GM12878 (cell line): ENCODE results near the gene SAMSN1. TPM values are rescaled to one million over a fixed set of nuclear protein-coding genes. Genes with fewer than 3 reads are reported as not detected.

Source experiments
- BHLHE40 ChIP-seq, 2 experiments: fragments of 450-650 bp in 1 of 2; IDR thresholded peaks; 2 replicates each; pipeline ENCODE4 v1.6.1; 2011 to 2017; ENCODE audit warnings: low read depth in 2 of 2, borderline replicate concordance in 1 of 2, improper control_type of control experiment in 1 of 2, low read length in 1 of 2, mild to moderate bottlenecking in 1 of 2
- BRCA1 ChIP-seq: IDR thresholded peaks from 2 replicates; pipeline ENCODE4 v1.6.1; 2011; ENCODE audit warnings: low read depth, low read length, improper control_type of control experiment
- CUX1 ChIP-seq: IDR thresholded peaks from 2 replicates; pipeline ENCODE4 v1.6.1; 2012; ENCODE audit warnings: improper control_type of control experiment, low read depth, low read length; ENCODE audit not compliant: insufficient replicate concordance
- IKZF2 ChIP-seq, 2 experiments: fragments of 450-650 bp; IDR thresholded peaks; 2 replicates each; pipeline ENCODE4 v1.6.1; 2017; ENCODE audit warnings: mild to moderate bottlenecking in 2 of 2, moderate library complexity in 2 of 2
- IRF4 ChIP-seq: IDR thresholded peaks from 2 replicates; pipeline ENCODE4 v1.6.1; 2011; ENCODE audit warnings: low read depth, low read length
- MXI1 ChIP-seq: fragments of 150-350 bp; IDR thresholded peaks from 2 replicates; pipeline ENCODE4 v1.6.1; 2011; ENCODE audit warnings: low read depth, mild to moderate bottlenecking, inconsistent platforms, low read length, improper control_type of control experiment
- MYC ChIP-seq: IDR thresholded peaks from 2 replicates; pipeline ENCODE4 v1.6.1; 2011; ENCODE audit warnings: mild to moderate bottlenecking, low read length, moderate library complexity, inconsistent platforms; ENCODE audit not compliant: insufficient read depth, insufficient replicate concordance, insufficient read length, severe bottlenecking
- POLR2A ChIP-seq: IDR thresholded peaks from 2 replicates; pipeline ENCODE4 v1.6.1; 2011; ENCODE audit warnings: low read depth, mild to moderate bottlenecking, low read length
- RELA ChIP-seq: fragments of 450-650 bp; IDR thresholded peaks from 2 replicates; pipeline ENCODE4 v1.8.0; 2014; ENCODE audit warnings: borderline replicate concordance; ENCODE audit not compliant: partially characterized antibody
- RFX5 ChIP-seq: IDR thresholded peaks from 2 replicates; pipeline ENCODE4 v1.6.1; 2011; ENCODE audit warnings: low read depth, low read length, improper control_type of control experiment
- SMARCA5 ChIP-seq: fragments of 450-650 bp; IDR thresholded peaks from 2 replicates; pipeline ENCODE4 v1.6.1; 2017; ENCODE audit warnings: mild to moderate bottlenecking
- SPI1 ChIP-seq: IDR thresholded peaks from 2 replicates; pipeline ENCODE4 v1.6.1; 2011; ENCODE audit warnings: low read depth, mild to moderate bottlenecking, low read length, moderate library complexity, borderline replicate concordance; ENCODE audit not compliant: insufficient read depth
- TAF1 ChIP-seq: IDR thresholded peaks from 2 replicates; pipeline ENCODE4 v1.6.1; 2011; ENCODE audit warnings: mild to moderate bottlenecking, low read depth, low read length, borderline replicate concordance
- TBL1XR1 ChIP-seq: IDR thresholded peaks from 2 replicates; pipeline ENCODE4 v1.6.1; 2012; ENCODE audit warnings: low read depth, low read length, improper control_type of control experiment
- ZBTB33 ChIP-seq: fragments of 450-650 bp; IDR thresholded peaks from 2 replicates; pipeline ENCODE4 v1.6.1; 2017; ENCODE audit warnings: mild to moderate bottlenecking
- ZBTB40 ChIP-seq: fragments of 450-650 bp; IDR thresholded peaks from 2 replicates; pipeline ENCODE4 v1.6.1; 2016; ENCODE audit warnings: mild to moderate bottlenecking, moderate library complexity, borderline replicate concordance
- ZNF217 ChIP-seq: fragments of 450-650 bp; IDR thresholded peaks from 2 replicates; pipeline ENCODE4 v1.6.1; 2017; ENCODE audit warnings: antibody characterized with exemption, mild to moderate bottlenecking
- polyA plus RNA-seq, 11 experiments: library from polyadenylated mRNA; depleted of rRNA in 4 of 11; unstranded in 6 of 11; stranded (reverse) in 5 of 11; fragments of >200 nt; fragmentation: Nextera tagmentation in 4 of 11; fragmentation: Illumina TruSeq in 1 of 11; extraction: Ambion mirVana in 4 of 11; extraction: Trizol in 1 of 11; gene quantifications; 1 replicate in 1 of 11; 2 replicates in 10 of 11; pipeline versions ENCODE4 v1.2.1 to v1.2.3, GENCODE V29; 2011 to 2016; ENCODE audit warnings: inconsistent platforms in 2 of 11, missing spikeins in 2 of 11, low read depth in 1 of 11
- total RNA-seq, 4 experiments: library from RNA; depleted of rRNA in 3 of 4; stranded (reverse); fragments of >200 nt in 3 of 4; fragmentation: Illumina TruSeq in 1 of 4; extraction: Trizol in 1 of 4; gene quantifications; 2 replicates each; pipeline versions ENCODE4 v1.2.1 to v1.2.3, GENCODE V29; 2013 to 2021

Gene SAMSN1
- total and polyA plus RNA-seq, 10 of the 15 experiments (the other 5 are each of a cell fraction or from before 2014, with no cell fraction given), result 23.2 to 102 (median 44.9) TPM

GRCh38 chr21:14547834-14548513 is 1.9 kb upstream of the SAMSN1 start (continued):
- TF ChIP-seq CUX1, result no peak
- peak; percentile 34 for TF ChIP-seq RELA
- no peak for TF ChIP-seq IRF4
- TF ChIP-seq ZBTB40, result peak; percentile 28; the same call in 1 of the 2 replicates
- TF ChIP-seq RFX5, result no peak
- peak; percentile 85; the same call in 1 of the 2 replicates for TF ChIP-seq ZNF217
- TF ChIP-seq ZBTB33, result no peak
- TF ChIP-seq TAF1, result no peak
- no peak for TF ChIP-seq MYC
- TF ChIP-seq BRCA1, result no peak
- no peak for TF ChIP-seq MXI1
- TF ChIP-seq TBL1XR1, result no peak
- TF ChIP-seq BHLHE40 (IDR thresholded peaks at IDR 0.05; ENCODE audit: borderline replicate concordance in 1 of 2, low read depth in 2 of 2, low read length in 1 of 2), result no peak
- TF ChIP-seq IKZF2 (IDR thresholded peaks at IDR 0.05), result peak; percentile 48 to 50; a peak in 1 of 4 replicates
- no peak for TF ChIP-seq SPI1
- no peak for TF ChIP-seq SMARCA5
- TF ChIP-seq POLR2A, result no peak
